Measurements from ENCODE around the gene PHF5A.
A peak's percentile ranks its signal among the peaks of the same experiment; 100 is the strongest.
"Not testable (repeated sequence)": the region's sequence is repeated elsewhere in the genome, so short reads cannot be mapped to it uniquely, and the experiment has no call there.

PHF5A gene

DNA sequence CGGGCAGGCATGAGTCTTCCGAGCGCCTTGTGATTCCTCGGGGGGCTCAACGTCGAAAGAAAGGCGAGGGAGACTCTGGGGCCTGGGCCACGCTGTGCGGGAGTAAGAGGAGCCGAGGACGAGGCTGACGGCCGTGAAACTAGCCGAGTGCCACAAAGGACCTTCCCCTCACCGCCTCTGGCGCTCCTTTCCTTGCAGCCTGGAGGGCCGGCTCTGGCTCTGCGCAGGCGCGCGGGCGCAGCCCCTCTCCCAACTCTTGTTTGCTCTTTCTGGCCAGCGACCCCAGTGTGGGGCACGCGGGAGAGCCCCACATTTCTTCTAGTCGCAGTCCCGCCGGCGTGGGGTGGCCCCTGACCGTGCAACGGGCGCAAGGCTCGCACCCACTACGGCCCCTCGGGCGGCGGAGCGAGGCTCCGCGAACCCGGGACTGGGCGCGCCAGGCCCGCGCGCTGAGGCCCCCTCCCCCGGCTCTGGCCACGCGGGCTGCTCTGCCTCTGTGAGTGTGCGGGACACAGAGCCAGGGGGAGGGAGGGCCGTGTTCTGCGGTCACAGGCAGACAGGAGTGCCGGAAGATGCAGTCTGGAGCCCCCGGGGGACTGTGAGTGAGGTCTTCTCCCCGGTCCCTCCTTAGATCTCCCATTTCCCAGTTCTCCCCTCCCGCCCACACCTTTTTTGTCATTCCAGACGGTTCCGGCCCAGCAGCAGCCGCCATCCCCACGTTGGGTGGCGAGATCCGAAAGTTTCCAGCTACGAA lies 20.9 kb downstream of the PHF5A start:
- Histone ChIP-seq H3K4me1 (peaks cover 27 to 37% (median 34%) of the 10 kb centered on the region in 10 experiments), H3K36me3 (peaks cover 6 to 23% (median 13%) of the 10 kb centered on the region in 11 experiments; a peak in 19 of 22 replicates), H3K9ac (peak overlapping the region; percentile 90 to 99 (median 95)), H3K4me3 (peak overlapping the region; percentile 88 to 99 (median 96)), H3K27ac (peak overlapping the region; percentile 89 to 98 (median 95)), H3K4me2 (peak overlapping the region; percentile 82 to 100 (median 98)), H3K9me3 (replicated peaks in 1 of 11) (no peaks in the 10 kb centered on the region), H4K20me1 (peaks cover 12 to 35% (median 31%) of the 10 kb centered on the region in 11 experiments; a peak in 21 of 22 replicates), H3K27me3 (no peaks in the 10 kb centered on the region)
- no peak for TF ChIP-seq Cebpa-rat (IDR thresholded peaks at IDR 0.05)

DNA sequence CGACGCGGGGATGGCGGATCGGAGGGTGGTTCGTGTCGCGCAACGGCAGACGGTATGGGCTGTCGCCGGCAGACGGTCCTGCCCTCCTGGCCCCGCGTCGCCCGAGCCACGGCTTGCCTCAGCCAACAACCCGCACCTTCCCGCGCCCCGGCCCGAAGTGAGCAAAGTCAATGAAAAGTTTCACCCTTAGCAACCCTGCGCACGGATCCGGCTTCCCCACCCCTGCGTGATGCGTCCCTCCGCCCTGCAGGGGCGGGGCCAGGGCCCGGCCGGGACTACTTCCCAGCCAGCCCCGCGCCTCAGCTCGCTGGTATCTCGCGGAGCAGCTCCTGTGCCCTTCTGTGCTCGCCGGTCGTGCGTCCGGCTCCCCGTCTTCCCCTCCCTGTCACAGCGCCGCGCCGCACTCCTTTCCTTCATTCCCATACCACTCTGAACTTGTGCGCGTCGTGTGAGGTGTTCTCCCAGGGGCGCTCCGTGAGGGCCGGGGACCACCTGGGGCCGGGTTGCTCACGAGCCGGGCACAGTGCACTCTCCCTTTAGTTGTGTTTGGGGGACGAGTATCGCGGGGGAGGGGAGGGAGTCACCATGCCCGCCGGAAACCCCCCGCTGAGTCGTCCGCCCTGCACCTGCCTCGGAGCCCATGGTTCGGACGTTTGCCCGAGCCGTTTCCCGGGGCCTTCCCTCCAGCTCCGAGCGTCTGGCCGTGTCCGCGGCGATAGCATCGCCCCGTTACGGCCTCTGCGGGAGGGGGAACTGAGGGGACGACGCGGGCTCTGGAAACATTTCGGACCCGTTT lies 21.7 kb downstream of the PHF5A start, which contains the start of gene TOB2:
TOB2 (minus strand) TSS at position 163 of the 796 bp plus-strand sequence. CDS start 9,456 bp downstream, outside the sequence.
- Histone ChIP-seq H3K4me3 (peak within 1 kb of the TSS; percentile 88 to 99 (median 96)), H3K36me3 (peaks cover 13 to 23% (median 21%) of the 10 kb centered on the region in 11 experiments; a peak in 20 of 22 replicates), H3K27ac (peak within 1 kb of the TSS; percentile 89 to 98 (median 95)), H3K4me1 (peaks cover 35 to 44% (median 41%) of the 10 kb centered on the region in 10 experiments), H3K9me3 (replicated peaks in 1 of 11) (no peaks in the 10 kb centered on the region), H3K27me3 (no peaks in the 10 kb centered on the region), H3K4me2 (peak within 1 kb of the TSS; percentile 82 to 100 (median 98)), H4K20me1 (peaks cover 20 to 43% (median 38%) of the 10 kb centered on the region in 11 experiments; a peak in 21 of 22 replicates), H3K9ac (peak within 1 kb of the TSS; percentile 90 to 99 (median 95))
- no peak for TF ChIP-seq Cebpa-rat (IDR thresholded peaks at IDR 0.05)

DNA sequence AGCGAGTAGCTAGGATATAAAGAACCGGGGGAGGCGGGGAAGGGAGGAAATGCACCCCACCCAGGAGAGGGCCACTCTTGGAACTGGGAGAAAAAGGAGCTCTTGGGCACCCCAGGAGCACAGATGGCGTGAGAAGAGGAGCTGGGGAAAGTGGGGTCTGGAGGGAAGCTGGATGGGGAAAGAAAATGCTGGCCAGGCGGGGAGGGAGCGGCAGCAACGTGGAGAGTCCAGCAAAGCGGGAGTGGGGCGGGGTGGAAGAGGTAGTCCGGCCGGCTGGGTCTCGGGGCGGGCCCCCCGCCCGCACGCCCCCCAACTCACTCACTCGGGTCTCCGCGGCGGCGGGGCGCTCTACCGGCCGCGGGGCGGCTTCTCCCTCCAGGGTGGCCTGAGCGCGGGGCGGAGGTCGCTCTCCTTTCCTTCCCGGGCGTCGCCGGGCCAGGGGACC lies 22.4 kb downstream of the PHF5A start:
- Histone ChIP-seq H4K20me1 (peaks cover 26 to 51% (median 46%) of the 10 kb centered on the region in 11 experiments; a peak in 21 of 22 replicates), H3K9me3 (replicated peaks in 1 of 11) (no peaks in the 10 kb centered on the region), H3K4me2 (peak overlapping the region; percentile 81 to 100 (median 96)), H3K36me3 (peaks cover 20 to 31% (median 28%) of the 10 kb centered on the region in 11 experiments), H3K4me3 (peak overlapping the region; percentile 88 to 99 (median 96)), H3K27me3 (no peaks in the 10 kb centered on the region), H3K4me1 (peaks cover 41 to 52% (median 44%) of the 10 kb centered on the region in 10 experiments), H3K9ac (peak overlapping the region; percentile 90 to 99 (median 95)), H3K27ac (peak overlapping the region; percentile 89 to 98 (median 95))
- TF ChIP-seq Cebpa-rat (IDR thresholded peaks at IDR 0.05): no peak

DNA sequence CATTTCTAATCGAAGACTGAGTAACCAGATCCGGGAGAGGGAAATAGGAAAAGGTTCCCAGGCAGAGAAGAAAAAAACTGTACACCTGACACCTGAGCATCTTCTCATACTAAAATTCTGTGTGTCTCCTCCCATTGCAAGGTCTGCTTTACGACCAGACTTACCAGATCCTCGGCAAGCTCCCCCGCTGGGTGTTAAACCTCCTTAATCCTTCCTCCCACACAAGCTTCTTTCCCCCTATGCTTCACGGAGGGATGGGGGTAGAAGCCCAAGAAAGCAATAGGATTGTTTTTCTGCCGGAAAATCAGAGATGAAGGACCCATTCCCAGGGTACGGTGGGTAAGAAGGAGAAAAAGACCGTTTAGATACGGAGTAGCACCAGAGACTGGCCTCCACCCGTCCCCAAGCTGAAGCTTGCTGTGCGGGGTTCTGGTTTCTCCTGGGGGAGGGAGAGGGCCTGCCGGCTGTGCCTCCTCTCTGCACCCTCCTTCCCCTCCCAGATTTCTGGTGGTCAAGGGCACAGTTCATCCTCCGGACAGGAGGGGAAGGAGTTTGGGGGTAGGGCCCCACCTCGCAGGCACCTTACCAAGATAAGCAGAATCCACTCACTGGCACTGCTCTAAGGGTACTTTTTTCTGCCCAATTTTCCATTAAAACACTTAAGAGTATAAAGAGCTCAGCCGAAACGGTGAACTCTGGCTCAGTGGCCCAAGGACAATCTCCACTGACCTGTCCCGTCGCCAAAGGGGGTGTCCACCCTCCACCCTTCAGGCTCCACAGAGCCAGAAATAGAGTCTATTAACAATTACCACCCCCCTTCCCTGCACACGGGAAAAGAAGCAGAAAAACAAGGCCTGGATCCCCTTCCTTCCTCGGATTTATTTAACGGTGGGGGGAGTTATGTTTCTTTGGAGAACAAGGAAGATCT lies 23.1 kb downstream of the PHF5A start:
- H3K27me3 ChIP-seq: no peaks in the 10 kb centered on the region
- peaks cover 26 to 37% (median 35%) of the 10 kb centered on the region in 11 experiments for H3K36me3 ChIP-seq
- H3K9me3 ChIP-seq (replicated peaks in 1 of 11): no peaks in the 10 kb centered on the region
- H4K20me1 ChIP-seq: peaks cover 33 to 57% (median 53%) of the 10 kb centered on the region in 11 experiments; a peak in 21 of 22 replicates
- peak overlapping the region; percentile 89 to 98 (median 95) for H3K27ac ChIP-seq
- H3K9ac ChIP-seq: peak overlapping the region; percentile 90 to 99 (median 95)
- H3K4me3 ChIP-seq: peak overlapping the region; percentile 88 to 99 (median 96)
- peaks cover 44 to 54% (median 49%) of the 10 kb centered on the region in 10 experiments for H3K4me1 ChIP-seq
- no peak for TF ChIP-seq Cebpa-rat (IDR thresholded peaks at IDR 0.05)
- H3K4me2 ChIP-seq: peak overlapping the region; percentile 81 to 100 (median 96)

DNA sequence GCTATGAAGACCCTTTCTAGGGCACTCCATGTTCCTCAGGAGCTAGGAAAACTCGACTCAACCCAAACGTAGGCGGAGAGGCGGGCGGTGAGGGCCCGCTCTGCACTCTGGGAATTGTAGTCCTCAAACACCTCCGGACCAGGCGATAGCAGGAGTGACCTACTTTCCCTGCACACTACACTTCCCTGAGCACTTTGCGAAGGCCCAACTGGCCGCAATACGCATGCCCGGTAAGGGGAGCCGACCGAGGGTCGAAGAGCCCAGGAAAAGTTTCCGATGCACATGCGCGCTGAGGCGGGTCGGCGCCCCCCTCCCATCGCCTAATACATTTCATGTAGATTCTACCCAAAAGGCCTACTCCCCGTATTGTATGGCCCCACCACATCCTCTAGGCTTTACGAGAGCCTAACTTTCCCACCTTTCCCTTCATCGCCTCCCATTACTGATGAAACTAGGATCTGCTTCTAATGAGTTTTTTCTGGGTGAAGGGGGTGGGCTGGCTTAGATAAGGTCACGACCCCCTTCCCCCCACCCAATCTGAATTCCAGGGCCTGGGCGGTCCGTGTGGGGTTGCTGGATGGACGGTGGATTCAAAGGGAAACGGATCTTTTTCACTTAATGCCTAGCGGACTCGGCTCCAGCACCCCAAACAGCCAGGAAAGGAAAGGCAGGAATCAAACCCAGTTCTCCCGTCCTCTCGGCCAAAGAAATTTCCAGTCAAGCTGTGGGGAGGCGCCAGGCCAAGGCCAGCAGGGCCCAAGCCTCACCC lies 23.9 kb downstream of the PHF5A start:
- Histone ChIP-seq H3K27me3 (no peaks in the 10 kb centered on the region), H3K4me1 (peaks cover 44 to 55% (median 51%) of the 10 kb centered on the region in 10 experiments), H3K4me3 (peak overlapping the region; percentile 88 to 99 (median 96)), H4K20me1 (peaks cover 42 to 66% (median 61%) of the 10 kb centered on the region in 11 experiments), H3K9ac (peak overlapping the region; percentile 90 to 99 (median 95)), H3K4me2 (peak overlapping the region; percentile 81 to 100 (median 96)), H3K36me3 (peaks cover 26 to 46% (median 42%) of the 10 kb centered on the region in 11 experiments), H3K9me3 (replicated peaks in 1 of 11) (no peaks in the 10 kb centered on the region), H3K27ac (peak overlapping the region; percentile 89 to 98 (median 95))
- no peak for TF ChIP-seq Cebpa-rat (IDR thresholded peaks at IDR 0.05)

DNA sequence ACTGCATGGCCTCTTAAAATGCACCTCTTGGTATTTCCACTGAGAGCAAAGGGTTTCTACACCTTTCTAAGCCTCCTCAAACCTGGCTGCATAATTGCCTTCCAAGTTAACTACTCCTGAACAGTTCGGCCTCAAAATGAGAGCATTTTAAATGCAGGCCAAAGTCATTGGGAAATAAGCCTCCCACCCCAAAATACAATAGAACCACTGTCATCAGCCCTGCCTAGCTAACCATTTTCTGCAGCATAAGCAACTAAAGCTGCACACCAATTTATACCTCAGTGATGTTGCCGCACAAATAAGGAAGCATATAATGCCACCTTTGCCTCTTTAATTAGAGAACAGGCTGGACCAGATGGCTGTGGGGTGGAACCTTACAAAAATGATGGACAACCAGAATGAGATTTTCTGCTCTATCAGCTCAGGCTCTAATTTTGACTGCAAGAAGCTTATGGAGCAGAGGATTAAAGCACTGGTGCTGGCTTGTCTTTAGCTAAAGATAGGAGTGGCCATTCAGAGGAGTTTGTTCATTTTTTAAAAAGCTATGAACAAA lies 26.2 kb downstream of the PHF5A start:
- Histone ChIP-seq H3K27me3 (no peaks in the 10 kb centered on the region), H3K4me2 (peak overlapping the region in 7 of 11 experiments; percentile 57 to 99 (median 85); a peak in 8 of 22 replicates), H4K20me1 (peaks cover 64 to 88% (median 84%) of the 10 kb centered on the region in 11 experiments), H3K9me3 (replicated peaks in 1 of 11) (no peaks in the 10 kb centered on the region), H3K4me3 (no peak overlapping the region), H3K4me1 (peaks cover 44 to 53% (median 51%) of the 10 kb centered on the region in 10 experiments), H3K9ac (peak overlapping the region in 4 of 11 experiments; percentile 6 to 58 (median 8); a peak in 1 of 22 replicates), H3K27ac (no peak overlapping the region), H3K36me3 (peaks cover 34 to 68% (median 60%) of the 10 kb centered on the region in 11 experiments)
- TF ChIP-seq Cebpa-rat (IDR thresholded peaks at IDR 0.05): no peak

DNA sequence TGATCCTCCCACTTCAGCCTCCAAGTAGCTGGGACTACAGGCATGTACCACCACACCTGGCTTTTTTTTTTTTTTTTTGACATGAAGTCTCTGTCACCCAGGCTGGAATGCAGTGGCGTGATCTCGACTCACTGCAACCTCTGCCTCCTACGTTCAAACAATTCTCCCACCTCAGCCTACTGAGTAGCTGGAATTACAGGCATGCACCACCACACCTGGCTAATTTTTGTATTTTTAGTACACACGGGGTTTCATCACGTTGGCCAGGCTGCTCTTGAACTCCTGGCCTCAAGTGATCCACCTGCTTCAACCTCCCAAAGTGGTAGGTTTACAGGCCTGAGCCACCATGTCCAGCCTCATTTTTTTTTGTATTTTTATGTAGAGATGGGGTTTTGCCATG lies 28.0 kb downstream of the PHF5A start:
- Histone ChIP-seq H3K36me3 (peaks cover 52 to 86% (median 78%) of the 10 kb centered on the region in 11 experiments), H3K4me1 (peaks cover 44 to 53% (median 51%) of the 10 kb centered on the region in 10 experiments), H4K20me1 (peaks cover 82 to 98% (median 95%) of the 10 kb centered on the region in 11 experiments)

More for the DNA sequence above, 28.0 kb downstream of the PHF5A start:
- H3K4me3 ChIP-seq; H3K27me3 ChIP-seq; H3K9me3 ChIP-seq (replicated peaks in 1 of 11); H3K27ac ChIP-seq: not testable (repeated sequence)
- peak overlapping the region in 9 of 11 experiments; percentile 2 to 57 (median 24); a peak in 8 of 22 replicates for H3K4me2 ChIP-seq
- peak overlapping the region in 6 of 11 experiments; percentile 5 to 44 (median 20); a peak in 4 of 22 replicates for H3K9ac ChIP-seq

All from BLaER1 treated with 17β-estradiol and CSF1 and Interleukin-3, amounts not matched to agents 10 nM and 100 nM (cell line).